AG10803 (cell line): ENCODE data around the gene VANGL2.

Source experiments
- DNase-seq: peaks from one replicate; pipeline ENCODE4 v3.0.0; 2010; ENCODE audit warnings: low read depth
- H3K4me3 ChIP-seq: 2 replicates; pipeline ENCODE4 v1.5.1; 2011; ENCODE audit warnings: mild to moderate bottlenecking, low read length, control low read depth
- TF ChIP-seq, protein P1 (sequence below): conservative IDR thresholded peaks from 2 replicates; pipeline ENCODE4 v1.5.1; 2011; ENCODE audit warnings: mild to moderate bottlenecking, low read length, control low read depth, inconsistent platforms

Gene VANGL2

DNA sequence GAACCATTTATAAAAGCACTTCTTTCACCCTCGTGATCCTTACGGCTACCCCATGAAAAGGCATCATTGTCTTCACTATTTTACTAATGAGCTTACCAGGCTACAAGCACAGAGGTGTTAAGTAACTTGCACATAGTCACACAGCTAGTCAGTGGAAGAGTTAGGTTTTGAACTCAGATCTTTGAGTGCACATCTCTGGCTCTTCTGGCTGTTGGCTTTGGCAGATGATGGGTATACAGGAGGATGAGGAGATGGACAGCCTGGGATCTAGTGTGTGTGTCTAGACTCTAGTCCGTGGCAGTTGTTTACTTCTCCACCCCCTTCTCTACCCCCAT, 11.6 kb downstream of the VANGL2 start:
- H3K4me3 ChIP-seq: no peak overlapping the region
- TF ChIP-seq, protein P1, sequence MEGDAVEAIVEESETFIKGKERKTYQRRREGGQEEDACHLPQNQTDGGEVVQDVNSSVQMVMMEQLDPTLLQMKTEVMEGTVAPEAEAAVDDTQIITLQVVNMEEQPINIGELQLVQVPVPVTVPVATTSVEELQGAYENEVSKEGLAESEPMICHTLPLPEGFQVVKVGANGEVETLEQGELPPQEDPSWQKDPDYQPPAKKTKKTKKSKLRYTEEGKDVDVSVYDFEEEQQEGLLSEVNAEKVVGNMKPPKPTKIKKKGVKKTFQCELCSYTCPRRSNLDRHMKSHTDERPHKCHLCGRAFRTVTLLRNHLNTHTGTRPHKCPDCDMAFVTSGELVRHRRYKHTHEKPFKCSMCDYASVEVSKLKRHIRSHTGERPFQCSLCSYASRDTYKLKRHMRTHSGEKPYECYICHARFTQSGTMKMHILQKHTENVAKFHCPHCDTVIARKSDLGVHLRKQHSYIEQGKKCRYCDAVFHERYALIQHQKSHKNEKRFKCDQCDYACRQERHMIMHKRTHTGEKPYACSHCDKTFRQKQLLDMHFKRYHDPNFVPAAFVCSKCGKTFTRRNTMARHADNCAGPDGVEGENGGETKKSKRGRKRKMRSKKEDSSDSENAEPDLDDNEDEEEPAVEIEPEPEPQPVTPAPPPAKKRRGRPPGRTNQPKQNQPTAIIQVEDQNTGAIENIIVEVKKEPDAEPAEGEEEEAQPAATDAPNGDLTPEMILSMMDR: no peak
- no peak for DNase-seq

DNA sequence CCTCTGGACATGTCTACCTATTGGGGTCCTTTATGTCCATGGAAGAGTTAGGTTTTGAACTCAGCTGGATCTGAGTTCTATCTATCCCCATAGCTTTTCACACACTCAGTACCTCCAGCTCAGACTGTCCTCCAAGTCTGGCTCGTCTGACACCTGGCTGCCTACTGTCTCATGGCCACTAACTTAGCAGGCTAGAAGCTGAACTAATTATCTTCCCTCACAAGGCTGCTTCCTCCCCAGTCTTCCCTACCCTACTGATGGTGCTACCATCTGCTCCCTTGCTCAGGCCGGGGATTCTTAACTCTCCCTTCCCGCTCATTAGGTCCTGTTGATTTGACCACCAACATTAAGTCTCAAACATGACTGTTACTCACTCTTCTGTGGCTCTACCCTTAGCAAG, 13.4 kb downstream of the VANGL2 start:
- TF ChIP-seq, protein P1: no peak
- DNase-seq: no peak

DNA sequence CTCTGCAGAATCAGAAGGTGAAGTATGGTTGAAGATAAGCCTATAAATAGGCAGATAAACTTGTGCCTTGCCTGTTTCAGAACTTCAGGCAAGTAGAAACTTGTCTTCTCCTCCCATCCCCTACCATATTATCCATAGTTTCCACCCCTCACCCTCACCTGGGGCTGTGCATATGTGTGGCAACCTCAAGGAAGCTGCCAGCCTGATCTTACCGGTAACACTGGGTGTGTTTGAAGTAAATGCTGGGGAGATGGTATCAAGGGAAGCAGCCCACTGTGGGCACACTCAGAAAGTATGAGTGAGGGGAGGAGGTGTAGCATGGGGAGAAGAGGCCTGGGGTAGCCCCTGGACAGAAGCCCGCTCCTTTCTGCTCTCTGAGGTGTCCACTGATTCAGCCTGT, 14.5 kb downstream of the VANGL2 start:
- TF ChIP-seq, protein P1: no peak
- H3K4me3 ChIP-seq: no peak overlapping the region
- no peak for DNase-seq

More for the DNA sequence above, 13.4 kb downstream of the VANGL2 start:
- no peak overlapping the region for H3K4me3 ChIP-seq

DNA sequence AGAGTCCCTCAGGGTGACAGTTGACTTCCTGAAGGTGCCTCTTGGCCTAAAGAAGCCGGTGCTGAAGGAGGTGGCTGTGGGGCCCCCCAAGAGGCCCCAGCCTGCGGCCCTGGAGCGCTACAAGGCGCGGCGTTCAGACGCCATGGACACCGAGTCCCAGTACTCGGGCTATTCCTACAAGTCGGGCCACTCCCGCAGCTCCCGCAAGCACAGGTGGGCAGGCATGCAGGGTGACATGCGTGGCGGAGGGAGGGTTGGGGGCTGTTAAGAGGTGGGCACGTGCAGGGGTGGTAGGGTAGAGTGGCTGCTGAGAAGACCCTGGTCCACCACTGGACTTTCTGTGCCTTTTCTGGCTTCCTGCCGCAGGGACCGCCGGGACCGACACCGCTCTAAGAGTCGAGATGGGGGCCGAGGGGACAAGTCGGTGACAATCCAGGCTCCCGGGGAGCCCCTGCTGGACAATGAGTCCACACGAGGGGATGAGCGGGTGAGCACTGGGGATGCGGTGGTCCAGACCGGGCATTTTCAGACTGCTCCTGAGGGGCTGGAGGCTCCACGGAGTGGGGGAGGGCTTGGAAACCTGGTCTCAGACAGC, 15.4 kb downstream of the VANGL2 start:
- DNase-seq: no peak
- no peak overlapping the region for H3K4me3 ChIP-seq
- TF ChIP-seq, protein P1: no peak

DNA sequence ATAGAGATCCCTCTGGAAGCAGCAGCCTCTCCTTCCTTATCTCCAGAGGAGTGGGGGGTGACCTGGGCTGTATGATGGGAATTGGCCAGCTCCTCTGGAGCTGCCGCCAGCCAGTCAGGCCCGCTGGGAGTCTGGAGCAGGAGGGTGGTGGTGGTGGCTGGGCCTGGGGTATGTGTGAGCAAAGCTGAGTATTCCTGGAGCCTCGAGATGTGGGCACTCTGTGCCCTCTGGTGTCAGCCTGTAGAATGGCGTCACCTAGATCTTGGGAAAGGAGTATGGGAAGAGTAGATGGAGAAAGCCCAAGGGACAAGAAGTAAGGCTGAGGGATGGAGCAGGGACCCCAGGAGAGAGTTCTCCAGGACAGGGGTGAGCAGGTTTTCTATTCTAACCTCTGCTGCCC, 16.0 kb downstream of the VANGL2 start:
- TF ChIP-seq, protein P1: peak; percentile 40
- H3K4me3 ChIP-seq: no peak overlapping the region
- DNase-seq: peak; percentile 22

DNA sequence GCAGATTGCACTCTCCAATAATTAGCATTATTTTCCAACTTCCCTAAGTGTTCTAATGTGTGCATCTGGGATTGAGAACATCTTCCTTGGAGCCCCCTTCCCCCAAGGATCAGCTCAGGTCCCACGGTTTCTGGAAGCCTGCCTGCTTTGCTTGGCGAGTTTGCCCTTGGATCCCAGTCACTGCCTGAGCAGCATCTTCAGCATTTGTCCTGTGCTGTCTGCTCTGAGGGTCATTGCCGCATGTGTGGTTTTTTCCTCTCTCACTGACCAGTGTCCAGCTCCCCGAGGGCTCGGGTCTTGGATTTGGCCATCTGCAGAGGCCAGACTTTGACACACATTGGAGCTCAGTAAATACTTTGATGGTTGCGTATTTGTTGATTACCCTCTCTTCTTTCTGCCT, 18.1 kb downstream of the VANGL2 start:
- TF ChIP-seq, protein P1: no peak
- H3K4me3 ChIP-seq: no peak overlapping the region
- DNase-seq: no peak

DNA sequence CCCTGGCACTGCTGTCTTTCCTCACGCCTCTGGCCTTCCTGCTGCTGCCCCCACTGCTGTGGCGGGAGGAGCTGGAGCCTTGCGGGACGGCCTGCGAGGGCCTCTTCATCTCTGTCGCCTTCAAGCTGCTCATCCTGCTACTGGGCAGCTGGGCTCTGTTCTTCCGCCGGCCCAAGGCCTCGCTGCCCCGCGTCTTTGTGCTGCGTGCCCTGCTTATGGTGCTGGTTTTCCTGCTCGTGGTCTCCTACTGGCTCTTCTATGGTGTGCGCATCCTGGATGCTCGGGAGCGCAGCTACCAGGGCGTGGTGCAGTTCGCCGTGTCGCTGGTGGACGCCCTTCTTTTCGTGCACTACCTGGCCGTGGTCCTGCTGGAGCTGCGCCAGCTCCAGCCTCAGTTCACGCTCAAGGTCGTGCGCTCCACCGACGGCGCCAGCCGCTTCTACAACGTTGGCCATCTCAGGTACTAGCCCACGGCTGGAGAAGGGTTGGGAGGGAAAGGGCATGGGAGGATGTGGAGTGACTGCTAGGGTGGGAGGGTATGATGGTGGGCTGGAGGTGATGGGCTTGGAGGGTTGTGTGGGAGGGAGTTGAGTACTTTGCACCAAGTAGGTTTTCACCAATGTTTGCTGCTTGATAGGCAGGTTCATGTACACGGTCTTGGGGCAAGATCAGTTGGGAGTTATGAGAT, 18.9 kb downstream of the VANGL2 start:
- DNase-seq: no peak
- TF ChIP-seq, protein P1: no peak
- no peak overlapping the region for H3K4me3 ChIP-seq
